ENCODE measurements around the gene STK32C.

The STK32C gene

GRCh38 chr10:132241086-132241485 is 66.7 kb downstream of the STK32C start:
- FAIRE-seq = no peak
- TF ChIP-seq, protein P1, sequence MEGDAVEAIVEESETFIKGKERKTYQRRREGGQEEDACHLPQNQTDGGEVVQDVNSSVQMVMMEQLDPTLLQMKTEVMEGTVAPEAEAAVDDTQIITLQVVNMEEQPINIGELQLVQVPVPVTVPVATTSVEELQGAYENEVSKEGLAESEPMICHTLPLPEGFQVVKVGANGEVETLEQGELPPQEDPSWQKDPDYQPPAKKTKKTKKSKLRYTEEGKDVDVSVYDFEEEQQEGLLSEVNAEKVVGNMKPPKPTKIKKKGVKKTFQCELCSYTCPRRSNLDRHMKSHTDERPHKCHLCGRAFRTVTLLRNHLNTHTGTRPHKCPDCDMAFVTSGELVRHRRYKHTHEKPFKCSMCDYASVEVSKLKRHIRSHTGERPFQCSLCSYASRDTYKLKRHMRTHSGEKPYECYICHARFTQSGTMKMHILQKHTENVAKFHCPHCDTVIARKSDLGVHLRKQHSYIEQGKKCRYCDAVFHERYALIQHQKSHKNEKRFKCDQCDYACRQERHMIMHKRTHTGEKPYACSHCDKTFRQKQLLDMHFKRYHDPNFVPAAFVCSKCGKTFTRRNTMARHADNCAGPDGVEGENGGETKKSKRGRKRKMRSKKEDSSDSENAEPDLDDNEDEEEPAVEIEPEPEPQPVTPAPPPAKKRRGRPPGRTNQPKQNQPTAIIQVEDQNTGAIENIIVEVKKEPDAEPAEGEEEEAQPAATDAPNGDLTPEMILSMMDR (IDR thresholded peaks at IDR 0.05; ENCODE audit: insufficient read depth, missing control alignments) = no peak
- DNase-seq (ENCODE audit: insufficient read length, low spot score) = no peak

- DNase-seq (ENCODE audit: insufficient read length, low spot score) (no peak), FAIRE-seq (no peak)
- TF ChIP-seq, protein P1 (IDR thresholded peaks at IDR 0.05; ENCODE audit: insufficient read depth, missing control alignments) = no peak
Observed at GRCh38 chr10:132240581-132240980, 67.2 kb downstream of the STK32C start.

- TF ChIP-seq, protein P1 (IDR thresholded peaks at IDR 0.05; ENCODE audit: insufficient read depth, missing control alignments) = no peak
- DNase-seq (ENCODE audit: insufficient read length, low spot score) = no peak
- no peak for FAIRE-seq
Observed at GRCh38 chr10:132240156-132240555, 67.6 kb downstream of the STK32C start.

- FAIRE-seq (no peak), DNase-seq (ENCODE audit: insufficient read length, low spot score) (no peak)
- TF ChIP-seq, protein P1 (IDR thresholded peaks at IDR 0.05; ENCODE audit: insufficient read depth, missing control alignments) = no peak
Observed at GRCh38 chr10:132239126-132240031, 68.4 kb downstream of the STK32C start.

DNA sequence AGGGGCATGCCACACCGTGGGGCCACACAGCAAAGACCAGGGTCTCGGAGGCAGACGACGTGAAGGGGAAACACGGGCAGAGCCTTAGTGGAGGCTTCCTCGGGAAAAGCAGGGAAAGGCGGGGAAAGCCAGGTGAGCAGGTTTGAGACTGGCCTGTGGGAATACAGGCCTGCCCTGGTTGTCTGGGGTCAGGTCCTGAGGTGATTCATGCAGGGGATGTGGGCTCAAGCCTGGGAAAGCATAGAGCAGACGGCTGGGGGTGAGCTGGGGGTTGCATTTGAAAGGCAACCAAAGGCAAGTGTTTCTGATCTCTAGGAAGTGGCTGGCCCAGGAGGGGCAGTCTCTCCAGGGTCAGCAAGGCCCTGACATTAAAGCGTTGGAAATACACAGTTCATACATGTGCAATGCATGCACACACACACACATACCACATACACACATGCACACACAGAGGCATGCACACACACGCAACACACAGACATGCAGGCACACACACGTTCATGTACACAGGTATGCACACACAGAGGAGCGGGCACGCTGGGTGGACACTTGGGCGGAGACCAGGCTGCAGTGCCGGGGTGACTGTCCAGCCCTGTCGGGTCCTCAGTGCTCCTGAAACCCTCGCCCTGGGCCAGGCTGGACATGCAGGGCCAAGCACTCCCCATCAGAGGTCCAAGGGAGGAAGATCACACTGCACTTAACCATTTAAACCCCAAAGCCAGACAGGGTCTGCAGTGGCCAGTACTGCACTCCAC is 69.2 kb downstream of the STK32C start:
- DNase-seq (ENCODE audit: insufficient read length, low spot score) (no peak), FAIRE-seq (no peak)
- TF ChIP-seq, protein P1 (IDR thresholded peaks at IDR 0.05; ENCODE audit: insufficient read depth, missing control alignments) = no peak

GRCh38 chr10:132237871-132238270 is 69.9 kb downstream of the STK32C start:
- no peak for FAIRE-seq
- no peak for DNase-seq (ENCODE audit: insufficient read length, low spot score)
- TF ChIP-seq, protein P1 (IDR thresholded peaks at IDR 0.05; ENCODE audit: insufficient read depth, missing control alignments) = no peak
